NAMALWA (cell line): ENCODE results near the gene NCCRP1.

Source experiments
- DNase-seq: peaks from one replicate; pipeline ENCODE4 v3.0.0-alpha.2; 2015; ENCODE audit warnings: low spot score

NCCRP1 gene

GRCh38 chr19:39196860-39197562 lies at the start of gene NCCRP1:
Gene NCCRP1 (plus strand): TSS chr19:39196964. CDS start chr19:39196983, 19 bp downstream.
- no peak for DNase-seq

GRCh38 chr19:39147480-39147879 lies 49.3 kb upstream of the NCCRP1 start:
- no peak for DNase-seq

- DNase-seq = no peak
Observed at GRCh38 chr19:39148939-39149529, 47.7 kb upstream of the NCCRP1 start.

- DNase-seq = no peak
Observed at GRCh38 chr19:39150235-39150634, 46.5 kb upstream of the NCCRP1 start.

- DNase-seq = no peak
Observed at GRCh38 chr19:39150807-39151600, 45.8 kb upstream of the NCCRP1 start.

- DNase-seq = no peak
Observed at GRCh38 chr19:39152066-39152465, 44.7 kb upstream of the NCCRP1 start.

- no peak for DNase-seq
Observed at GRCh38 chr19:39154100-39154628, 42.6 kb upstream of the NCCRP1 start.

GRCh38 chr19:39154629-39155100 lies 42.1 kb upstream of the NCCRP1 start:
- DNase-seq = no peak

- DNase-seq = no peak
Observed at GRCh38 chr19:39155114-39155700, 41.6 kb upstream of the NCCRP1 start.

- DNase-seq = no peak
Observed at GRCh38 chr19:39155741-39156140, 41.0 kb upstream of the NCCRP1 start.

- DNase-seq = no peak
Observed at GRCh38 chr19:39156326-39157230, 40.2 kb upstream of the NCCRP1 start.

GRCh38 chr19:39157275-39157996 lies 39.3 kb upstream of the NCCRP1 start:
- no peak for DNase-seq

GRCh38 chr19:39157997-39158389 lies 38.8 kb upstream of the NCCRP1 start:
- no peak for DNase-seq

GRCh38 chr19:39158646-39159260 lies 38.0 kb upstream of the NCCRP1 start:
- no peak for DNase-seq

- no peak for DNase-seq
Observed at GRCh38 chr19:39160523-39160861, 36.3 kb upstream of the NCCRP1 start.

- DNase-seq = no peak
Observed at GRCh38 chr19:39160889-39161672, 35.7 kb upstream of the NCCRP1 start.

- no peak for DNase-seq
Observed at GRCh38 chr19:39162441-39163043, 34.2 kb upstream of the NCCRP1 start.

GRCh38 chr19:39163621-39164020 lies 33.1 kb upstream of the NCCRP1 start:
- DNase-seq = no peak

GRCh38 chr19:39164289-39164688 lies 32.5 kb upstream of the NCCRP1 start:
- DNase-seq = no peak
